ENCODE data around the gene BIK. TPM values are rescaled to one million over a fixed set of nuclear protein-coding genes. Genes with fewer than 3 reads are reported as not detected.

BIK gene
- total RNA-seq, 2 experiments from 2014 or later, result 1.5 to 1.9 TPM

GRCh38 chr22:43173976-43174720 is 63.6 kb downstream of the BIK start:
- Mint-ChIP-seq H3K4me3 (no peak overlapping the region), H3K27ac (no peak overlapping the region), H3K27me3 (no peaks in the 10 kb centered on the region), H3K9me3 (ENCODE audit: low read depth) (no peaks in the 10 kb centered on the region), H3K36me3 (peaks cover 20% of the 10 kb centered on the region), H3K4me1 (peaks cover 16% of the 10 kb centered on the region)
- ATAC-seq, result no peak
- DNase-seq, result no peak
- CTCF ChIA-PET, result no interaction called here

- Mint-ChIP-seq H3K36me3 (peaks cover 28% of the 10 kb centered on the region), H3K27me3 (no peaks in the 10 kb centered on the region), H3K9me3 (ENCODE audit: low read depth) (no peaks in the 10 kb centered on the region), H3K4me1 (peaks cover 16% of the 10 kb centered on the region), H3K27ac (no peak overlapping the region), H3K4me3 (no peak overlapping the region)
- CTCF ChIA-PET, result interaction anchor here (0.7 kb wide), 2 partner anchors 17 to 213 kb away, joined by 3 read pairs; no protein-coding TSS in a partner anchor
- ATAC-seq (no peak), DNase-seq (no peak)
Observed at GRCh38 chr22:43174941-43175531, 64.5 kb downstream of the BIK start.

- Mint-ChIP-seq H3K27me3 (no peaks in the 10 kb centered on the region), H3K4me3 (no peak overlapping the region), H3K36me3 (peaks cover 30% of the 10 kb centered on the region), H3K9me3 (ENCODE audit: low read depth) (no peaks in the 10 kb centered on the region), H3K27ac (no peak overlapping the region), H3K4me1 (peaks cover 9% of the 10 kb centered on the region)
- CTCF ChIA-PET, result no interaction called here
- DNase-seq (no peak), ATAC-seq (no peak)
Observed at GRCh38 chr22:43176090-43176489, 65.5 kb downstream of the BIK start.

- DNase-seq (no peak), ATAC-seq (no peak)
- Mint-ChIP-seq H3K27ac (no peak overlapping the region), H3K9me3 (ENCODE audit: low read depth) (no peaks in the 10 kb centered on the region), H3K27me3 (no peaks in the 10 kb centered on the region), H3K36me3 (peaks cover 31% of the 10 kb centered on the region), H3K4me1 (peaks cover 3% of the 10 kb centered on the region), H3K4me3 (no peak overlapping the region)
- CTCF ChIA-PET, result no interaction called here
Observed at GRCh38 chr22:43177479-43177878, 66.9 kb downstream of the BIK start.

Other genes with a start within 250 kb of the BIK start
- gene PACSIN2, start 95.6 kb upstream of the BIK start, total RNA-seq, result 10 to 100 TPM; 32.0 to 39.9 TPM
- 1 to 10 TPM; 9.1 to 9.9 TPM for gene TTLL1, start 21.4 kb upstream of the BIK start, total RNA-seq
- gene MCAT, start 32.6 kb downstream of the BIK start, total RNA-seq, result 10 to 100 TPM; 10.7 to 13.2 TPM
- 100 to 1,000 TPM; 118 to 131 TPM for gene TSPO, start 40.8 kb downstream of the BIK start, total RNA-seq
- 10 to 100 TPM; 40.3 to 49.7 TPM for gene TTLL12, start 76.4 kb downstream of the BIK start, total RNA-seq
- 1 to 10 TPM in 1 of 2 experiments, under 1 TPM in 1; 0.40 to 3.0 TPM for gene SCUBE1, start 232.6 kb downstream of the BIK start, total RNA-seq

Measured in activated CD8-positive, alpha-beta memory T cell treated with anti-CD3 and anti-CD28 coated beads, Interleukin-2, amount 10 ng/mL, durations not matched to agents 7 days and 5 days (primary cell).